K562 (cell line): ENCODE data around the gene SLC39A13. TPM values are rescaled to one million over a fixed set of nuclear protein-coding genes. Genes with fewer than 3 reads are reported as not detected.

Source experiments
- CBFA2T2 ChIP-seq: fragments of 450-650 bp; conservative IDR thresholded peaks from 2 replicates; pipeline ENCODE4 v1.6.1; 2017; ENCODE audit warnings: mild to moderate bottlenecking
- CBFA2T3 ChIP-seq: fragments of 450-650 bp; IDR thresholded peaks from 2 replicates; pipeline ENCODE4 v1.6.1; 2017
- EGR1 ChIP-seq: fragments of 450-650 bp; conservative IDR thresholded peaks from 2 replicates; pipeline ENCODE4 v1.6.1; 2017; ENCODE audit warnings: mild to moderate bottlenecking
- KAT8 ChIP-seq: fragments of 450-650 bp; IDR thresholded peaks from 2 replicates; pipeline ENCODE4 v1.6.1; 2016; ENCODE audit warnings: low read depth, mild to moderate bottlenecking
- KLF13 ChIP-seq: fragments of 450-650 bp; IDR thresholded peaks from 2 replicates; pipeline ENCODE4 v1.6.1; 2016; ENCODE audit warnings: missing genetic modification characterization, low read depth, mild to moderate bottlenecking, missing compliant biosample characterization, moderate library complexity, borderline replicate concordance
- MEIS2 ChIP-seq: fragments of 450-650 bp; IDR thresholded peaks from 2 replicates; pipeline ENCODE4 v1.6.1; 2014; ENCODE audit warnings: mild to moderate bottlenecking; ENCODE audit not compliant: partially characterized antibody
- MTA3 ChIP-seq: fragments of 450-650 bp; formaldehyde crosslinking; IDR thresholded peaks from 2 replicates; pipeline ENCODE4 v1.6.1; 2017; ENCODE audit warnings: mild to moderate bottlenecking, borderline replicate concordance
- NKRF ChIP-seq: fragments of 450-650 bp; IDR thresholded peaks from 2 replicates; pipeline ENCODE4 v1.6.1; 2016; ENCODE audit warnings: borderline replicate concordance
- PBX2 ChIP-seq, 2 experiments: IDR thresholded peaks in 1 of 2; conservative IDR thresholded peaks in 1 of 2; 2 replicates each; pipeline ENCODE4 v1.6.1; 2016; ENCODE audit warnings: low read depth in 2 of 2, mild to moderate bottlenecking in 1 of 2, missing compliant biosample characterization in 1 of 2, missing genetic modification characterization in 1 of 2, moderate library complexity in 1 of 2
- PHTF2 ChIP-seq: fragments of 250-450 bp; sonication (Bioruptor Pico); IDR thresholded peaks from 2 replicates; pipeline ENCODE4 v1.5.0; 2021; ENCODE audit warnings: mild to moderate bottlenecking
- SMARCA4 ChIP-seq: fragments of 450-650 bp; IDR thresholded peaks from 2 replicates; pipeline ENCODE4 v1.6.1; 2016
- STAT5A ChIP-seq: IDR thresholded peaks from 2 replicates; pipeline ENCODE4 v1.6.1; 2012; ENCODE audit warnings: low read length, inconsistent platforms, borderline replicate concordance
- TEAD4 ChIP-seq, 2 experiments: sonication (generic) in 1 of 2; formaldehyde crosslinking in 1 of 2; IDR thresholded peaks; 2 replicates each; pipeline versions ENCODE4 v1.6.1 to v1.8.0; 2012 to 2022; ENCODE audit warnings: borderline replicate concordance in 1 of 2, inconsistent platforms in 1 of 2, low read length in 1 of 2, mild to moderate bottlenecking in 1 of 2, missing genetic modification reagents in 1 of 2
- ZBTB11 ChIP-seq, 3 experiments: fragments of 200-800 bp in 1 of 3; fragments of 250-450 bp in 1 of 3; fragments of 450-650 bp in 1 of 3; sonication (Bioruptor Pico) in 1 of 3; sonication (Bioruptor generic) in 1 of 3; formaldehyde crosslinking in 1 of 3; IDR thresholded peaks; 2 replicates each; pipeline versions ENCODE4 v1.6.1 to v1.8.0; 2016 to 2022; ENCODE audit warnings: mild to moderate bottlenecking in 2 of 3, missing genetic modification characterization in 2 of 3, missing compliant biosample characterization in 1 of 3, moderate library complexity in 1 of 3
- ZNF384 ChIP-seq: IDR thresholded peaks from 2 replicates; pipeline ENCODE4 v1.6.1; 2012; ENCODE audit warnings: low read depth, low read length, improper control_type of control experiment
- polyA plus RNA-seq, 8 experiments: library from polyadenylated mRNA; depleted of rRNA in 4 of 8; stranded (reverse) in 5 of 8; unstranded in 3 of 8; fragments of >200 nt; fragmentation: Nextera tagmentation in 2 of 8; fragmentation: Illumina TruSeq in 1 of 8; extraction: Ambion mirVana in 2 of 8; extraction: Trizol in 1 of 8; gene quantifications; 2 replicates each; pipeline versions ENCODE4 v1.2.1 to v1.2.3, GENCODE V29; 2011 to 2014; ENCODE audit warnings: inconsistent platforms in 1 of 8, missing spikeins in 1 of 8
- total RNA-seq, 7 experiments: library from RNA; depleted of rRNA in 6 of 7; stranded (reverse); fragments of >200 nt in 6 of 7; fragmentation: Illumina TruSeq in 2 of 7; extraction: Trizol in 2 of 7; gene quantifications; 2 replicates each; pipeline versions ENCODE4 v1.2.1 to v1.2.3, GENCODE V29; 2011 to 2021; ENCODE audit warnings: low replicate concordance in 1 of 7

SLC39A13 gene
- total and polyA plus RNA-seq, 9 of the 15 experiments (the other 6 are each of a cell fraction or from before 2014, with no cell fraction given), result 0.17 to 15.9 (median 3.2) TPM

GRCh38 chr11:47400768-47401279 lies 7.6 kb upstream of the SLC39A13 start (continued):
- TF ChIP-seq PBX2 (CRISPR knock-in tag; IDR thresholded peaks at IDR 0.05; ENCODE audit: low read depth) (no peak), PBX2 (tag; conservative IDR thresholded peaks at IDR 0.05; ENCODE audit: low read depth) (peak; percentile 32; the same call in 1 of the 2 replicates), MTA3 (0 out of 2 replicates have a peak, but pooled peaks have one; percentile 18), TEAD4 (IDR thresholded peaks at IDR 0.05; ENCODE audit: low read length) (peak; percentile 44), TEAD4 (CRISPR knock-in tag; IDR thresholded peaks at IDR 0.05; ENCODE audit: borderline replicate concordance) (no peak), MEIS2 (peak; percentile 68), SMARCA4 (0 out of 2 replicates have a peak, but pooled peaks have one; percentile 19), ZBTB11 (CRISPR knock-in tag; IDR thresholded peaks at IDR 0.05) (peak in 1 of 3 experiments; percentile 27; a peak in 2 of 6 replicates), KLF13 (tag) (no peak), CBFA2T2 (peak; percentile 35), STAT5A (peak; percentile 42; the same call in 1 of the 2 replicates), ZNF384 (no peak), KAT8 (no peak), EGR1 (peak; percentile 62), PHTF2 (CRISPR knock-in tag) (no peak), CBFA2T3 (peak; percentile 70), NKRF (0 out of 2 replicates have a peak, but pooled peaks have one; percentile 24)
